ENCODE measurements around the gene RAMP3. TPM values are rescaled to one million over a fixed set of nuclear protein-coding genes. Genes with fewer than 3 reads are reported as not detected.

RAMP3 gene
- not detected in 5 replicates for total RNA-seq (2022; extraction: Qiagen RNA extraction)

GRCh38 chr7:45157653-45158401 is at the start of gene RAMP3:
RAMP3 (plus strand) TSS chr7:45157791; CDS start chr7:45157829, 38 bp downstream.

GRCh38 chr7:45111298-45112223 is 46.0 kb upstream of the RAMP3 start, which contains the start of gene TBRG4:
TBRG4 (minus strand) TSS chr7:45111697; CDS start chr7:45109237, 2,460 bp downstream.

Other genes starting within 250 kb of the RAMP3 start
- gene MYO1G, start 178.8 kb upstream of the RAMP3 start, total RNA-seq (2022; extraction: Qiagen RNA extraction), result 0.14 to 0.33 TPM (median 0.26 TPM) in 5 replicates
- gene CCM2, start 157.6 kb upstream of the RAMP3 start, total RNA-seq (2022; extraction: Qiagen RNA extraction), result 35.3 to 51.2 TPM (median 49.6 TPM) in 5 replicates
- gene NACAD, start 68.8 kb upstream of the RAMP3 start, total RNA-seq (2022; extraction: Qiagen RNA extraction), result 0.20 to 0.46 TPM (median 0.28 TPM) in 5 replicates
- 87.5 to 109 TPM (median 102 TPM) in 5 replicates for gene TBRG4, start 46.1 kb upstream of the RAMP3 start, total RNA-seq (2022; extraction: Qiagen RNA extraction)

Measured in A549 treated with dexamethasone at 1 μM for 4 hours (cell line).